ENCODE results near the gene DCAF6.

The DCAF6 gene

GRCh38 chr1:167913895-167914496 is 22.5 kb upstream of the DCAF6 start, which contains the start of gene ADCY10:
ADCY10 (minus strand) TSS chr1:167914134; CDS start chr1:167905140, 8,994 bp downstream.
- no peak for DNase-seq (ENCODE audit: low spot score)
- no peak for TF ChIP-seq CTCF (IDR thresholded peaks at IDR 0.05; ENCODE audit: extremely low read depth, missing control alignments)

- no peak for TF ChIP-seq CTCF (IDR thresholded peaks at IDR 0.05; ENCODE audit: extremely low read depth, missing control alignments)
- DNase-seq (ENCODE audit: low spot score), result no peak
Observed at GRCh38 chr1:167915569-167915968, 20.9 kb upstream of the DCAF6 start.

- DNase-seq (ENCODE audit: low spot score), result no peak
- TF ChIP-seq CTCF (IDR thresholded peaks at IDR 0.05; ENCODE audit: extremely low read depth, missing control alignments), result no peak
Observed at GRCh38 chr1:167916766-167917511, 19.5 kb upstream of the DCAF6 start.

- peak; percentile 18 for DNase-seq (ENCODE audit: low spot score)
- TF ChIP-seq CTCF (IDR thresholded peaks at IDR 0.05; ENCODE audit: extremely low read depth, missing control alignments), result no peak
Observed at GRCh38 chr1:167922023-167922422, 14.5 kb upstream of the DCAF6 start.

GRCh38 chr1:167922611-167923074 is 13.8 kb upstream of the DCAF6 start:
- DNase-seq (ENCODE audit: low spot score), result no peak
- no peak for TF ChIP-seq CTCF (IDR thresholded peaks at IDR 0.05; ENCODE audit: extremely low read depth, missing control alignments)

GRCh38 chr1:167923324-167924056 is 13.0 kb upstream of the DCAF6 start:
- no peak for TF ChIP-seq CTCF (IDR thresholded peaks at IDR 0.05; ENCODE audit: extremely low read depth, missing control alignments)
- DNase-seq (ENCODE audit: low spot score), result no peak

GRCh38 chr1:167924102-167924501 is 12.4 kb upstream of the DCAF6 start:
- DNase-seq (ENCODE audit: low spot score), result no peak
- no peak for TF ChIP-seq CTCF (IDR thresholded peaks at IDR 0.05; ENCODE audit: extremely low read depth, missing control alignments)
